Neural cell (in vitro differentiated cells): ENCODE data around the gene ECM1. TPM values are rescaled to one million over a fixed set of nuclear protein-coding genes. Genes with fewer than 3 reads are reported as not detected.

Experiments used
- H2AFZ ChIP-seq: fragments of 200-600, 300-800 bp; sonication (generic), shearing (Covaris generic); 2 replicates; pipeline ENCODE4 v1.6.0; 2014; ENCODE audit warnings: low read depth, mild to moderate bottlenecking, antibody characterized with exemption, low read length, moderate library complexity
- H3F3A ChIP-seq: fragments of 200-600 bp; shearing (Covaris generic); 2 replicates; pipeline ENCODE4 v1.6.1; 2016; ENCODE audit warnings: mild to moderate bottlenecking, moderate library complexity, mixed read lengths, antibody characterized with exemption, low read length; ENCODE audit not compliant: insufficient read depth, poor library complexity, severe bottlenecking
- H3K27ac ChIP-seq: fragments of 200-600, 300-800 bp; sonication (generic), shearing (Covaris generic); 2 replicates; pipeline ENCODE4 v1.5.1; 2014; ENCODE audit warnings: mild to moderate bottlenecking, low read length, moderate library complexity
- H3K27me3 ChIP-seq: fragments of 300-800, 200-600 bp; sonication (generic), shearing (Covaris generic); 2 replicates; pipeline ENCODE4 v1.6.0; 2014; ENCODE audit warnings: mild to moderate bottlenecking, low read depth, low read length, moderate library complexity; ENCODE audit not compliant: insufficient read depth
- H3K36me3 ChIP-seq: fragments of 300-800, 200-600 bp; sonication (generic), shearing (Covaris generic); 2 replicates; pipeline ENCODE4 v1.5.1; 2014; ENCODE audit warnings: mild to moderate bottlenecking, antibody characterized with exemption, low read length, moderate library complexity; ENCODE audit not compliant: insufficient read depth
- H3K4me2 ChIP-seq: fragments of 300-800, 200-600 bp; sonication (generic), shearing (Covaris generic); 2 replicates; pipeline ENCODE4 v1.6.0; 2014; ENCODE audit warnings: mild to moderate bottlenecking, low read length
- H3K4me3 ChIP-seq: fragments of 300-800, 200-600 bp; sonication (generic), shearing (Covaris generic); 2 replicates; pipeline ENCODE4 v1.5.1; 2014; ENCODE audit warnings: mild to moderate bottlenecking, low read length, moderate library complexity
- H3K79me2 ChIP-seq: fragments of 200-600 bp; shearing (Covaris generic); replicated peaks from 2 replicates; pipeline ENCODE4 v1.6.0; 2014; ENCODE audit warnings: mild to moderate bottlenecking, low read length, moderate library complexity; ENCODE audit not compliant: insufficient read depth
- H3K9ac ChIP-seq: fragments of 300-800, 200-600 bp; sonication (generic), shearing (Covaris generic); 2 replicates; pipeline ENCODE4 v1.6.1; 2016; ENCODE audit warnings: mild to moderate bottlenecking, low read length, mixed read lengths
- H3K9me2 ChIP-seq: fragments of 200-600 bp; shearing (Covaris generic); 2 replicates; pipeline ENCODE4 v1.6.1; 2016; ENCODE audit warnings: mild to moderate bottlenecking, low read length, mixed read lengths; ENCODE audit not compliant: insufficient read depth
- H3K9me3 ChIP-seq: fragments of 200-600, 300-800 bp; sonication (generic), shearing (Covaris generic); 2 replicates; pipeline ENCODE4 v1.6.1; 2016; ENCODE audit warnings: mild to moderate bottlenecking, mixed run types, low read length, moderate library complexity, mixed read lengths
- H4K20me1 ChIP-seq: fragments of 200-600 bp; shearing (Covaris generic); 2 replicates; pipeline ENCODE4 v1.6.1; 2016; ENCODE audit warnings: mild to moderate bottlenecking, mixed run types; ENCODE audit not compliant: insufficient read depth
- CTCF ChIP-seq: fragments of 450-650 bp; IDR thresholded peaks from 2 replicates; pipeline ENCODE4 v1.5.1; 2014; ENCODE audit warnings: antibody characterized with exemption, mild to moderate bottlenecking, moderate library complexity; ENCODE audit not compliant: poor library complexity, severe bottlenecking
- EP300 ChIP-seq: fragments of 450-650 bp; conservative IDR thresholded peaks from 2 replicates; pipeline ENCODE4 v1.6.1; 2014; ENCODE audit warnings: antibody characterized with exemption, mild to moderate bottlenecking, moderate library complexity; ENCODE audit not compliant: poor library complexity, severe bottlenecking
- EZH2 ChIP-seq: fragments of 200-600, 300-800 bp; shearing (Covaris generic), sonication (generic); IDR thresholded peaks from 2 replicates; pipeline ENCODE4 v1.6.1; 2014; ENCODE audit warnings: antibody characterized with exemption, low read length, borderline replicate concordance, mild to moderate bottlenecking; ENCODE audit not compliant: insufficient read depth, poor library complexity, severe bottlenecking
- MXI1 ChIP-seq: fragments of 450-650 bp; conservative IDR thresholded peaks from 2 replicates; pipeline ENCODE4 v1.6.1; 2014; ENCODE audit warnings: antibody characterized with exemption, mild to moderate bottlenecking; ENCODE audit not compliant: poor library complexity, severe bottlenecking
- POLR2AphosphoS5 ChIP-seq: IDR thresholded peaks from 2 replicates; pipeline ENCODE4 v1.6.1; 2012
- RAD21 ChIP-seq: fragments of 450-650 bp; conservative IDR thresholded peaks from 2 replicates; pipeline ENCODE4 v1.6.1; 2014; ENCODE audit warnings: antibody characterized with exemption, mild to moderate bottlenecking, moderate library complexity
- SMC3 ChIP-seq: fragments of 450-650 bp; conservative IDR thresholded peaks from 2 replicates; pipeline ENCODE4 v1.6.1; 2014; ENCODE audit warnings: antibody characterized with exemption, mild to moderate bottlenecking, moderate library complexity; ENCODE audit not compliant: poor library complexity
- TAF1 ChIP-seq: IDR thresholded peaks from 2 replicates; pipeline ENCODE4 v1.6.1; 2012; ENCODE audit warnings: low read depth
- polyA plus RNA-seq: library from polyadenylated mRNA; depleted of rRNA; stranded (reverse); fragments of >200 nt; gene quantifications from 2 replicates; pipeline ENCODE4 v1.2.3, GENCODE V29; 2014

The ECM1 gene
- polyA plus RNA-seq, 1 donor from 2014 or later: 2.3 TPM

- TF ChIP-seq EZH2 (no peak), MXI1 (no peak), TAF1 (no peak), POLR2AphosphoS5 (no peak), EP300 (no peak), RAD21 (no peak), SMC3 (no peak), CTCF (no peak)
- H3K9ac ChIP-seq: no peak overlapping the region
- H3K79me2 ChIP-seq: no peaks in the 10 kb centered on the region
These were observed 3.6 kb downstream of the ECM1 start for GRCh38 chr1:150511551-150511950.

GRCh38 chr1:150511985-150512660 lies 4.2 kb downstream of the ECM1 start:
- no peaks in the 10 kb centered on the region for H3K9me2 ChIP-seq
- H3K4me3 ChIP-seq: no peak overlapping the region
- no peaks in the 10 kb centered on the region for H4K20me1 ChIP-seq
- H3K36me3 ChIP-seq: no peaks in the 10 kb centered on the region
- no peaks in the 10 kb centered on the region for H3F3A ChIP-seq
- H3K9ac ChIP-seq: no peak overlapping the region
- H3K27ac ChIP-seq: no peak overlapping the region
- no peaks in the 10 kb centered on the region for H3K9me3 ChIP-seq
- H3K27me3 ChIP-seq: no peaks in the 10 kb centered on the region
- H3K4me2 ChIP-seq: no peak overlapping the region
- no peak overlapping the region for H2AFZ ChIP-seq
- no peaks in the 10 kb centered on the region for H3K79me2 ChIP-seq
- TF ChIP-seq EP300 (no peak), TAF1 (no peak), CTCF (no peak), MXI1 (no peak)

More at GRCh38 chr1:150511551-150511950, 3.6 kb downstream of the ECM1 start:
- Histone ChIP-seq H3K36me3 (no peaks in the 10 kb centered on the region), H2AFZ (no peak overlapping the region), H4K20me1 (no peaks in the 10 kb centered on the region), H3F3A (no peaks in the 10 kb centered on the region), H3K27ac (no peak overlapping the region), H3K4me3 (no peak overlapping the region), H3K4me2 (no peak overlapping the region), H3K27me3 (no peaks in the 10 kb centered on the region), H3K9me2 (no peaks in the 10 kb centered on the region), H3K9me3 (no peaks in the 10 kb centered on the region)

- Histone ChIP-seq H3K9me3 (no peaks in the 10 kb centered on the region), H4K20me1 (no peaks in the 10 kb centered on the region), H3K4me2 (no peak overlapping the region), H3F3A (no peaks in the 10 kb centered on the region), H2AFZ (no peak overlapping the region), H3K27ac (no peak overlapping the region), H3K9me2 (no peaks in the 10 kb centered on the region), H3K9ac (no peak overlapping the region), H3K27me3 (no peaks in the 10 kb centered on the region), H3K4me3 (no peak overlapping the region), H3K36me3 (no peaks in the 10 kb centered on the region), H3K79me2 (no peaks in the 10 kb centered on the region)
- TF ChIP-seq TAF1 (no peak), CTCF (no peak), SMC3 (no peak), POLR2AphosphoS5 (no peak), EP300 (no peak), MXI1 (no peak)
These were observed 4.9 kb downstream of the ECM1 start for GRCh38 chr1:150512846-150513245.
